Ishikawa (cell line): Measurements from ENCODE around the gene ARHGAP29.

Experiments
- CEBPB ChIP-seq: IDR thresholded peaks from 2 replicates; pipeline ENCODE4 v1.6.1; 2012
- CREB1 ChIP-seq: IDR thresholded peaks from 2 replicates; pipeline ENCODE4 v1.6.1; 2012; ENCODE audit warnings: low read depth
- EGR1 ChIP-seq: IDR thresholded peaks from 2 replicates; pipeline ENCODE4 v1.6.1; 2012
- EP300 ChIP-seq: IDR thresholded peaks from 2 replicates; pipeline ENCODE4 v1.6.1; 2012; ENCODE audit warnings: borderline replicate concordance
- FOXM1 ChIP-seq: IDR thresholded peaks from 2 replicates; pipeline ENCODE4 v1.6.1; 2012; ENCODE audit warnings: low read depth, borderline replicate concordance
- MAX ChIP-seq: IDR thresholded peaks from 2 replicates; pipeline ENCODE4 v1.6.1; 2012
- NFIC ChIP-seq: IDR thresholded peaks from 2 replicates; pipeline ENCODE4 v1.6.1; 2012
- RAD21 ChIP-seq: IDR thresholded peaks from 2 replicates; pipeline ENCODE4 v1.6.1; 2012; ENCODE audit warnings: low read depth
- REST ChIP-seq: IDR thresholded peaks from 2 replicates; pipeline ENCODE4 v1.6.1; 2012; ENCODE audit warnings: low read depth, mild to moderate bottlenecking
- TAF1 ChIP-seq: IDR thresholded peaks from 2 replicates; pipeline ENCODE4 v1.6.1; 2012; ENCODE audit warnings: low read depth, mild to moderate bottlenecking
- TCF12 ChIP-seq: IDR thresholded peaks from 2 replicates; pipeline ENCODE4 v1.6.1; 2012; ENCODE audit warnings: low read depth
- TEAD4 ChIP-seq: IDR thresholded peaks from 2 replicates; pipeline ENCODE4 v1.6.1; 2012
- USF1 ChIP-seq: IDR thresholded peaks from 2 replicates; pipeline ENCODE4 v1.6.1; 2012
- YY1 ChIP-seq: IDR thresholded peaks from 2 replicates; pipeline ENCODE4 v1.6.1; 2012; ENCODE audit warnings: low read depth
- ZBTB7A ChIP-seq: IDR thresholded peaks from 2 replicates; pipeline ENCODE4 v1.6.1; 2012; ENCODE audit warnings: low read depth

Gene ARHGAP29

GRCh38 chr1:94143173-94143808 lies 94.1 kb downstream of the ARHGAP29 start:
- TF ChIP-seq CEBPB = no peak

GRCh38 chr1:94142583-94142982 lies 94.8 kb downstream of the ARHGAP29 start:
- TF ChIP-seq TCF12 = no peak
- no peak for TF ChIP-seq TEAD4
- TF ChIP-seq NFIC = no peak
- TF ChIP-seq ZBTB7A = no peak
- no peak for TF ChIP-seq EGR1
- TF ChIP-seq RAD21 = no peak
- no peak for TF ChIP-seq CREB1
- no peak for TF ChIP-seq USF1
- TF ChIP-seq YY1 = no peak
- TF ChIP-seq REST = no peak
- no peak for TF ChIP-seq MAX
- TF ChIP-seq FOXM1 = no peak
- no peak for TF ChIP-seq CEBPB
- TF ChIP-seq EP300 = no peak
- no peak for TF ChIP-seq TAF1

GRCh38 chr1:94142022-94142421 lies 95.4 kb downstream of the ARHGAP29 start:
- TF ChIP-seq RAD21 (no peak), REST (no peak), ZBTB7A (no peak), USF1 (no peak), MAX (no peak), CREB1 (no peak), NFIC (no peak), EGR1 (no peak), EP300 (no peak), YY1 (no peak)

- TF ChIP-seq USF1 (no peak), TCF12 (no peak), EP300 (no peak), NFIC (no peak), MAX (no peak), RAD21 (no peak), TAF1 (no peak), TEAD4 (no peak), FOXM1 (no peak), EGR1 (no peak), YY1 (no peak), ZBTB7A (no peak), CEBPB (no peak), REST (no peak), CREB1 (no peak)
Observed at GRCh38 chr1:94132111-94132510, 105.3 kb downstream of the ARHGAP29 start.
